DMS 273 treated with DMSO at 0.1 percent for 48 hours (cell line): ENCODE data around the gene TUBB4A.
A peak's percentile ranks its signal among the peaks of the same experiment; 100 is the strongest.
"Not testable (repeated sequence)": the region's sequence is repeated elsewhere in the genome, so short reads cannot be mapped to it uniquely, and the experiment has no call there.

ENCODE experiments used
- DNase-seq: peaks from one replicate; lab custom pipeline; 2025; lab: John Stamatoyannopoulos, UW

Gene TUBB4A

GRCh38 chr19:6524311-6524710 lies 22.2 kb upstream of the TUBB4A start:
- no peak for DNase-seq

DNA sequence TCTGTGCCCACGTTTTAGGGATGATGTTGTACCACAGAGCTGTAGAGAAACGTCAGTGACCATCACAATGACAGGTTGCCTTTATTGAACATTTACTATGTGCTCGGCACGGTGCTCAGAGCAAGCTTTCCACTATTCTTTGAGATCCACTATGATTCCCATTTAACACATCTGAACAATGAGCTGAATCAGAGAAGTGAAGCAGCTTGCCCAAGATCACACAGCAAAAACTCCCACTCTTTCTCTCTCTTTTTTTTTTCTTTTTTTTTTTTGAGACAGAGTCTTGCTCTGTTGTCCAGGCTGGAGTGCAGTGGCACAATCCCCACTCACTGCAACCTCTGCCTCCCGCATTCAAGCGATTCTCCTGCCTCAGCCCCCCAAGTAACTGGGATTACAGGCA lies 20.6 kb upstream of the TUBB4A start:
- no peak for DNase-seq

DNA sequence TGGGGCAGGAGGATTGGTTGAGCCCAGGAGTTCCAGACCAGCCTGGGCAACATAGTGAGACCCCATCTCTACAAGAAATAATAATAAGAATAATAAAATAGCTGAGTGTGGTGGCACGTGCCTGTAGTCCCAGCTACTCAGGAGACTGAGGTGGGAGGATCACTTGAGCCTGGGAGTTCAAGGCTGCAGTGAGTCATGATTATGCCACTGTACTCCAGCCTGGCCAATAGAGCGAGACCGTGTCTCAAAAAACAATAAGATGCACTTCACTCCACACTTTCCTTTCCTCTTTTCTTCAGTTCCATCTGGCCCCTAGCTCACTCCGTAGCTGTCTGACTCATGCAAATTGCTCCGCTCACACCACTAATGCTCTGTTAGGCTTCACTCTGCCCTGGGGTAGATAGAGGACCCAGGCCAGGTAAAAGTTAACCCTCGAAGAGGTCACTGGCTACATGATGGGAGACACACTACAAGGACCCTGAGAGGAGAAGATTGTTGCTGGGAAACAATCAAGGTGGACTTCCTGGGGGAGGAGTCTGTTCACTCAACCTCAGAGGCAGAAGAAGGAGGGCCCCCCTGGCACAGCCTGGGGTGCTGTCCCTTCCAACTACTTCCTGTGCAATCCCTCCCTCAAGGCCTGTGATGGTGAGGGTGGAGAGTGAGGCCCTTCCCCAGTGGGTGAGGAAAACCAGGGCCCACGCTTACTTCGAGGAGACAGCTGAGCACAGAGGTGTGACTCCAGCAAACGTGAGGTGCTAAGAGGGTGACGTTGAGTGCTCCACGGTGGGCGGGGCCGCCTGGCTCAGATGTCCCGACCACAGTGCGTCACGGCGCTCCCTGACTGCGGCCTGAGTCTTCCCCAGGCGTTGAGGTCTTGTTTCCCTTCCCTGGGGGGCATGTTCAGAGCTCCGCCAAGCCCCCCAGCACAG lies 19.9 kb upstream of the TUBB4A start:
- no peak for DNase-seq

DNA sequence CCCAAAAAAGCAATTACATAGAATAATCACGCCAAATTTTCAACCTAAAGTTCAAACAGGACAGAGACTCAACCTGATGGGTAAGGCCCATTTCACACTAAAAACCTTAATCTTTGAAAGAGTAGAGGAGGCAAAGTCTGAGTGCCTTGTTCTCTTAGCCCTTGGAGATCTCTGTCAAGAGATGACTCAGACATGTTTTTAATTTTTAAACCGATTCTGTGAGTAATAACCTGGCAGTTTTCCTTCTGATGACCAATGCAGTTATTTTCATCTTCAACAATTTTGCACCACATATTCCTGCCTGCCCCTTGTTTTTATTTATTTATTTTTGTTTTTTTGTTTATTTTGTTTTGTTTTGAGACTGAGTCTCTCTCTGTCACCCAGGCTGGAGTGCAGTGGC lies 17.2 kb upstream of the TUBB4A start:
- no peak for DNase-seq

GRCh38 chr19:6518145-6518911 lies 16.2 kb upstream of the TUBB4A start:
- no peak for DNase-seq

- peak; percentile 30 for DNase-seq
Measured at GRCh38 chr19:6516659-6517291, 14.7 kb upstream of the TUBB4A start.

DNA sequence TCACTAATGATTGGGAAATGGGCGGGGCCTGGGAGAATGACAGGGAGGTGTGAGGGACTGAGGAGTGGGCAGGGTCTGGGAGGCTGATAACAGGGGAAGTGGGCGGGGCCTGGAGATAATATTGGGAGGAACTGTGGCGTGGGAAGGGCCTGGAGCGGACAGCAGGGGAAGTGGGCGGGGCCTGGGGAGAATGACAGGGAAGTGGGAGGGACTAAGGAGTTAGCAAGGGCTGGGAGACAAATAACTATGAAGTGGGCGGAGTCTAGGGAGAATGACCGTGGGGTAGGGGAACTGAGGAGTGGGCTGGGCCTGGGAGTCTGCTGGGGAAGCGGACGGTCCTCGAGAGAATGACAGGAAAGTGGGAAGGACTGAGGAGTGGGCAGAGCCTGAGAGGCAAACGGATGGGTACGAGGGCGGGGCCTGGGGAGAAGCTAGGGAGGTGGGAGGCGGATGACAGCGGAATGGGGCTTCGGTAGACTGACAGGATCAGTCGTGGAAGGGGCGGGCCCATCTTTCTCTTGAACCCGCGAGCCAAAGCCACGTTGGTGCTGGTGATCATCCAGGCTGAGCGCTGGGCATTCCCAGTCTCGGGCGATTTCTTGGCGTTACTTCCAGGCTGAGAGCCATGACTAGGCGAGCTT lies 14.0 kb upstream of the TUBB4A start:
- peak; percentile 49 for DNase-seq

DNA sequence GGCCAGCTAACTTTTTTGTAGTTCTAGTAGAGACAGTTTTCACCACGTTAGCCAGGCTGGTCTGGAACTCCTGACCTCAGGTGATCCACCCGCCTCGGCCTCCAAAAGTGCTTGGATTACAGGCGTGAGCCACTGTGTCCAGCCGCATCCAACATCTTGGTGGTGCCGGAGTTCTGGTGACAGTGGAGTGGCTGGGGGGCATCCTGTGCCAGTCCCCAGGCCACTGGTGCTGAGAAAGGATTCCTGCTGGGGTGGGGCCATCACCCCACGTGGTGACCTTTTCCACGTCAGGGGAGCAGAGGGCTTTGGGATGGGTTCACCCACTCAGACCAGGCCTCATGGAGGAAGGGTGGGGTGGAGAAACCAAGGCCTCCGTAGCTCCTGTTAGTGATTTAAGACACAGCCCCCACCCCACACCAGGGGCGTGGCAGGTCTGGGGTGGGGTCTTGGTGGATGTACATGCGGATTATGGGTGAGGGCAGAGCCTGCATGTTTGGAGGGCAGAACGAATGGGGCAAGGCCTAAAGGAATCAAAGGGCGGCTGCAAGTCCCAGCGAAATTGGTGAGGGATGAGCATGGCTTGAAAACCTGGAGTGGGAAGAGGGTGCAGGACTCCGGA lies 12.9 kb upstream of the TUBB4A start:
- no peak for DNase-seq

DNA sequence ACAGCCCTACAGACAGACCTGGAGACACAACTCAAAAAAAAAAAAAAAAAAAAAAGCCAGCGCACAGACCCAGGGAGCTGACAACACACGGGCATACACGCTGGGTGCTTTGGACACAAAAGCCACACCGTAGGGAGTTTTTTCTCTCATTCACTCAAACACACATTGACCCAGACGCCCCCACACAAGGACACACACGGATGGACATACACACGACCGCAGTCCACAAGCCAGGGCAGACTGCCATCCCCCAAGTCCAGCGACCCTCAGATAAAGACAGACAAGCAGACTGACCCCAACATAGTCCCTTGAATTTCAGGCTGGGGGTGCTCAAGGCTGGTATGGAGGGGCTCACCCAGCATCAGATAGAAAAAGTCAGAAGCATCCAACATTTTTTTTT lies 12.0 kb upstream of the TUBB4A start:
- no peak for DNase-seq

DNA sequence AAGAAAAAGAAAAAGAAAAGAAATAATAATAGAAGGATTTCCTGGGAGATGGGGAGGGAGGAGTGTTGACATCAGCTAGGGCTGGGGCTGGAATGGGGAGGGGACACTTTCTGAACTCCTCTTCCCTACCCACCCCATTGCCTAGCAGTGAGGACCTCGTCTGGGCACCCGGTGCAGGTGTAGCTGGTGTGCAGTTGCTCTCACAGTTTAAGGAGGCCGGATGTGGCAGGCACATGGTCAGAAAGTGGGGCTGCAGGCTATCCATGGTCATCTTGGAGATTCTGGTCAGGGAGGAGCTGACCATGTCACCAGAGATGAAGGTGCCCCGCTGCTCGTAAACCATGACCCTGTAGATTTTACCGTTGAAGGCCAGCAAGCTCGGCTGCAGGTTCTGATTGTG lies 8.5 kb upstream of the TUBB4A start:
- no peak for DNase-seq

DNA sequence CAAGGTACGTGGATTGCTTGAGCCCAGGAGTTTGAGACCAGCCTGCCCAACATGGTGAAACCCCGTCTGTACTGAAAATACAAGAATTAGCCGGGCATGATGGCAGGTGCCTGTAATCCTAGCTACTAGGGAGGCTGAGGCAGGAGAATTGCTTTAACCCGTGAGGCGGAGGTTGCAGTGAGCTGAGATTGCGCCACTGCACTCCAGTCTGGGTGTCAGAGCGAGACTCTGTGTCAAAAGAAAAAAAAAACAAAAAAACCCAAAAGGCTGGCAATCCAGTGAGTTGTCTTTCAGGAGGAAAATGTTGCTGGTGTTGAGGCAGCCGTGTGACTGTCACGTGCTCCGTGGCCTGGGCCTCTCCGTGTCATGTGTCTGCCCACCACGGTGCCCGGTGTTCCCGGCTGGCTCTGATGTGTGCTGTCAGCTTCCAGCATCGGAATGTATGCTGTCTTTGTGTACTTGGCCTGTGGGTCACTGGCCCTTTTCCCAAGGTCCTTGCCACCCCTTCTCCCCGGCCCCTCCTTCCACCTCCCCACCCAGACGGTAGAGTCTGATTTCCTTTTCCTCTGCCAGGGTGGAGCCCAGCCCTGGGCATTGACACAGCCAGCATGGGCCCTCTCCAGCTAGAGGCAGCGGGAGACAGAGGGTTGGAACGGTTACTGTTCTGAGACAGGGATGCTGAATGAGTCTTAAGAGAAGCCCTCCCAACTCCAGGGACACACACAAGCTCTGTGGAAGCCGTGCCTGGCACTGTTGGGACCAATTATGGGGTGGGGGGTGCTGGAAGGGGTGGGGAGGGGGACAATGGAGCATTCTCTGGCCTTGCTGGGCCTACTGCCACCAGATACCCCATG lies 7.2 kb upstream of the TUBB4A start:
- DNase-seq = no peak

GRCh38 chr19:6508028-6508771 lies 6.1 kb upstream of the TUBB4A start:
- not testable (repeated sequence) for DNase-seq

- no peak for DNase-seq
Measured at GRCh38 chr19:6503407-6504201, 1.5 kb upstream of the TUBB4A start.

- DNase-seq = no peak
Measured at GRCh38 chr19:6500837-6501739, 1.0 kb downstream of the TUBB4A start.

GRCh38 chr19:6499052-6499790 lies 2.9 kb downstream of the TUBB4A start:
- no peak for DNase-seq

DNA sequence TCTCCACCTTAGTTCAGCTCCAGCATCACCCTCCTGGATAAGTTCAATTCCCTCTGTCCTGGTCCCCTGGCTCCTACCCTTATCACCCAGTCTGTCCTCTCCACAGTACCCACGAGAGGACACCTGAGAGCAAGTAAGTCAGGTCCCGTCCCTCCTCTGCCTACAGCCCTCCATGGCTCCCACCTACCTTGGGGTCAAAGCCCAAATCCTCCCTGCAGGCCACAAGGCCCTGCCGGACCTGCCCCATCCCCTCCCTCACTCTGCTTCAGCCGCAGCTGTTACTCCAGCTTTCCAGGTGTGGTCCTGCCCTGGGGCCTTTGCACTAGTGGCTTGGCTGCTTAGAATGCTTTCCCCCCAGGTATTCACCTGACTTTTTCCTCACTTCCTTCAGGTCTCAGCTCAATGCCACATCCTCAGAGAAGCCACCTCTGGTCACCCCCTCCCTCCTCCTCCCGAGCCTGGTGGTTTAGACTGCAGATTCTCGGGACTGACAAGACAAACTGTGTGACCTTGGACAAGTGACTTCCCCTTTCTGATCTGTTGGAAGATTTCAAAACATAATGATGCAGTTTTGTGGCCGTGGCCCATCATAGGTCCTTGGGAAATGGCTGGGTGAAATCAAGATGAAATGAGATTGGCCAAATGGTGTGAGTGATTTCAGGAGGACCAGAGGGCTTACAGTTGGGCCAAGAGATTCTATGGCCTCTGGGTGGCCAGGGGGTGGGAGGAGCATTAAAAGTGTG lies 3.6 kb downstream of the TUBB4A start:
- DNase-seq = no peak

GRCh38 chr19:6495947-6496346 lies 6.2 kb downstream of the TUBB4A start:
- DNase-seq = no peak
